ENCODE data around the gene CSRP3.
A peak's percentile ranks its signal among the peaks of the same experiment; 100 is the strongest.

CSRP3 gene

DNA sequence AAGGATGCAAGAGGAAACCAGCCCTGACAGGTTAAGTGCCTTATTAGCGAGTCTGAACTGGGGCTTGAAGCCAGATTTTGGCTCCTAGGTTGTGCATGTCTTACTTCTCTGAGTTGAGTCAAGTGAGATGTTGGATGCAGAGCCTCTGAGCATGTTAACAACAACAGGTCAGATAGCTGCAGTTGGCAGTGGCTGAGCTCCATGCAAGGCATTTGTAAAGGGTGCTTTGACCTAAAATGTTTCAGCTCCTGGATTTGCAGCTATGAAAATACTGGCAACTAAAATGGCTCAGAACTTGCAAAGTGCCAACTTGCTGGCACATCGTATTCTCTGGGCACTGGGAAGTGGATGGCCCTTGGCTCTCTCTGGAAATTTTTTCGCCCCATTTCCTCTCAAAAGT lies 16.4 kb upstream of the CSRP3 start:
- peaks cover 0 to 2% of the 10 kb centered on the region in 2 experiments for H3K36me3 ChIP-seq (ENCODE audit: control insufficient read depth in 1 of 2, insufficient read depth in 2 of 2, low read length in 2 of 2)
- peaks cover 3% of the 10 kb centered on the region for H3K9me3 ChIP-seq (ENCODE audit: insufficient read depth, low read depth, low read length)
- H4K91ac ChIP-seq (ENCODE audit: low read depth, low read length), result no peak overlapping the region
- no peak overlapping the region for H2BK12ac ChIP-seq (ENCODE audit: low read length)
- no peaks in the 10 kb centered on the region for H3K79me1 ChIP-seq (ENCODE audit: low read length)
- no peak overlapping the region for H3K14ac ChIP-seq (ENCODE audit: low read length)
- no peak for DNase-seq
- no peak overlapping the region for H2BK5ac ChIP-seq (ENCODE audit: low read depth, low read length, poor library complexity)
- no peak overlapping the region for H3K9ac ChIP-seq (ENCODE audit: low read length)
- H4K12ac ChIP-seq (ENCODE audit: low read depth, low read length), result no peak overlapping the region
- no peak overlapping the region for H3K27ac ChIP-seq (ENCODE audit: low read depth, low read length)
- H3K27me3 ChIP-seq (ENCODE audit: insufficient read depth, low read length), result no peaks in the 10 kb centered on the region
- H3K4me3 ChIP-seq (ENCODE audit: low read depth, low read length), result no peak overlapping the region
- H2AK5ac ChIP-seq (ENCODE audit: low read length), result no peak overlapping the region
- no peak overlapping the region for H3K23ac ChIP-seq (ENCODE audit: low read length)
- H2AFZ ChIP-seq (ENCODE audit: insufficient read depth, low read length, poor library complexity), result no peak overlapping the region
- peaks cover 0 to 5% of the 10 kb centered on the region in 2 experiments for H3K4me1 ChIP-seq (ENCODE audit: control insufficient read depth in 1 of 2, insufficient read depth in 2 of 2, low read length in 2 of 2)
- WGBS (ENCODE audit: extremely low coverage, insufficient coverage, insufficient read length), result no CpG with 5 or more reads among the region's 3 CpGs
- H3K79me2 ChIP-seq (ENCODE audit: control insufficient read depth, insufficient read depth, low read length, poor library complexity), result no peaks in the 10 kb centered on the region
- no peak overlapping the region for H3K18ac ChIP-seq (ENCODE audit: low read length)
- H2BK120ac ChIP-seq (ENCODE audit: insufficient read depth, low read length, poor library complexity), result no peak overlapping the region
- H4K8ac ChIP-seq (ENCODE audit: low read depth, low read length), result no peak overlapping the region
- H3K4me2 ChIP-seq (ENCODE audit: low read length), result no peak overlapping the region
- no peak overlapping the region for H3K4ac ChIP-seq (ENCODE audit: low read depth, low read length)

DNA sequence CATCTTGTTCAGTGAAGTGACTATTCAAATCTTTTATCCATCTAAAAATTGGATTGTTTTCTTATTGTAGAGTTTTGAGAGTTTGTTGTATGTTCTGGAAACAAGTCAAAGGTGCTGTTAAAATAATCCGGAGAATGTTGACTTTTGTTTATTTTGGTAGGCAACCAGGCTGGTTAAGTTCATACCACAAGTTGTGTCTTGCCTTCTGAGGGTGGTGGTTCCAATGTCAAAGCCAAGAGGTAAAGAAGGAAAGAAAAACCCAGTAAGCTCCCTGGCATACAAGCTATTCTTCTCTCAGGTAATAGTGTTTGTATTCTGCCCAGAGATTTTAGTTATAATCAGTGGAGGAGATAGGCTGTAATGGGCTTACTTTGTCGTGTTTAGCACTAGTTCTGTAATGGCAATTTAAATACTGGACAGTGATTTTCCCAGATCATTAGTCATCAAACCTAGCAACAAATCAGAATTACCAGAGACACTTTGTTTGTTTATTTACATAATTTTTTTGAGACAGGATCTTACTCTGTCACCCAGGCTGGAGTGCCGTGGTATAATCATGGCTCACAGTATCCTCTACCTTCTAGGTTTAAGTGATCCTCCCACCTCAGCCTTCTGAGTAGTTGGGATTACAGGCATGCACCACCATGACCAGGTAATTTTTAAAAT lies 15.1 kb upstream of the CSRP3 start:
- H2BK12ac ChIP-seq (ENCODE audit: low read length), result no peak overlapping the region
- WGBS (ENCODE audit: extremely low coverage, insufficient coverage, insufficient read length), result no CpG with 5 or more reads among the region's 3 CpGs
- H2AK5ac ChIP-seq (ENCODE audit: low read length), result no peak overlapping the region
- no peaks in the 10 kb centered on the region for H3K36me3 ChIP-seq (ENCODE audit: control insufficient read depth in 1 of 2, insufficient read depth in 2 of 2, low read length in 2 of 2)
- no peaks in the 10 kb centered on the region for H3K9me3 ChIP-seq (ENCODE audit: insufficient read depth, low read depth, low read length)
- H4K12ac ChIP-seq (ENCODE audit: low read depth, low read length), result no peak overlapping the region
- H3K4me1 ChIP-seq (ENCODE audit: control insufficient read depth in 1 of 2, insufficient read depth in 2 of 2, low read length in 2 of 2), result peaks cover 0 to 5% of the 10 kb centered on the region in 2 experiments
- peak in 1 of 2 donors; percentile 63 for DNase-seq
- H2AFZ ChIP-seq (ENCODE audit: insufficient read depth, low read length, poor library complexity), result no peak overlapping the region
- no peak overlapping the region for H3K4me3 ChIP-seq (ENCODE audit: low read depth, low read length)
- H4K91ac ChIP-seq (ENCODE audit: low read depth, low read length), result no peak overlapping the region
- H3K18ac ChIP-seq (ENCODE audit: low read length), result no peak overlapping the region
- H3K27me3 ChIP-seq (ENCODE audit: insufficient read depth, low read length), result no peaks in the 10 kb centered on the region
- H2BK120ac ChIP-seq (ENCODE audit: insufficient read depth, low read length, poor library complexity), result no peak overlapping the region
- no peak overlapping the region for H4K8ac ChIP-seq (ENCODE audit: low read depth, low read length)
- H3K4me2 ChIP-seq (ENCODE audit: low read length), result no peak overlapping the region
- no peak overlapping the region for H3K9ac ChIP-seq (ENCODE audit: low read length)
- no peak overlapping the region for H3K23ac ChIP-seq (ENCODE audit: low read length)
- no peak overlapping the region for H2BK5ac ChIP-seq (ENCODE audit: low read depth, low read length, poor library complexity)
- no peak overlapping the region for H3K4ac ChIP-seq (ENCODE audit: low read depth, low read length)
- H3K14ac ChIP-seq (ENCODE audit: low read length), result no peak overlapping the region
- H3K27ac ChIP-seq (ENCODE audit: low read depth, low read length), result no peak overlapping the region
- H3K79me2 ChIP-seq (ENCODE audit: control insufficient read depth, insufficient read depth, low read length, poor library complexity), result no peaks in the 10 kb centered on the region
- H3K79me1 ChIP-seq (ENCODE audit: low read length), result no peaks in the 10 kb centered on the region

DNA sequence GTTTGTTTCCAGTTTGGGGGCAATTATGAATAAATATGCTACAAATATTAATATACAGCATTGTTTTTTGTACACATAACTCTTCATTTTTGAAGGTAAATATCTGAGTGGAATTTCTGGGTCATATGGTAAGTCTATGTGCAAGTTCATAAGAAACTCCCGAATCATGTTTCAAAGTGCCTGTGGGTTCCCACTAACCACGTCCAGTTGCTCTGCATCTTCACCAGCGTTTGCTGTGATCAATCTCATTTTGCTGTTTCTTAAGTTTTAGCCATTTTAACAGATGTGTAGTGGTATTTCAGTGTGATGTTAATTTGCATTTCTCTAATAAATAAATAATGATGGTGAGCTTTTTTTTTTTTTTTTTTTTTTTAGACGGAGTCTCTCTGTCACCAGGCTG lies 14.2 kb upstream of the CSRP3 start:
- Histone ChIP-seq H3K14ac (ENCODE audit: low read length) (no peak overlapping the region), H3K23ac (ENCODE audit: low read length) (no peak overlapping the region), H3K36me3 (ENCODE audit: control insufficient read depth in 1 of 2, insufficient read depth in 2 of 2, low read length in 2 of 2) (no peaks in the 10 kb centered on the region), H3K79me1 (ENCODE audit: low read length) (no peaks in the 10 kb centered on the region), H3K4me2 (ENCODE audit: low read length) (no peak overlapping the region), H2BK120ac (ENCODE audit: insufficient read depth, low read length, poor library complexity) (no peak overlapping the region), H4K91ac (ENCODE audit: low read depth, low read length) (no peak overlapping the region), H2AFZ (ENCODE audit: insufficient read depth, low read length, poor library complexity) (no peak overlapping the region), H2AK5ac (ENCODE audit: low read length) (no peak overlapping the region), H4K8ac (ENCODE audit: low read depth, low read length) (no peak overlapping the region), H3K9ac (ENCODE audit: low read length) (no peak overlapping the region), H3K9me3 (ENCODE audit: insufficient read depth, low read depth, low read length) (no peaks in the 10 kb centered on the region), H2BK12ac (ENCODE audit: low read length) (no peak overlapping the region), H3K79me2 (ENCODE audit: control insufficient read depth, insufficient read depth, low read length, poor library complexity) (no peaks in the 10 kb centered on the region), H3K27ac (ENCODE audit: low read depth, low read length) (no peak overlapping the region), H3K4me3 (ENCODE audit: low read depth, low read length) (no peak overlapping the region), H2BK5ac (ENCODE audit: low read depth, low read length, poor library complexity) (no peak overlapping the region), H3K4me1 (ENCODE audit: control insufficient read depth in 1 of 2, insufficient read depth in 2 of 2, low read length in 2 of 2) (no peaks in the 10 kb centered on the region), H3K4ac (ENCODE audit: low read depth, low read length) (no peak overlapping the region), H4K12ac (ENCODE audit: low read depth, low read length) (no peak overlapping the region), H3K18ac (ENCODE audit: low read length) (no peak overlapping the region), H3K27me3 (ENCODE audit: insufficient read depth, low read length) (no peaks in the 10 kb centered on the region)
- no CpG with 5 or more reads among the region's 4 CpGs for WGBS (ENCODE audit: extremely low coverage, insufficient coverage, insufficient read length)
- no peak for DNase-seq

DNA sequence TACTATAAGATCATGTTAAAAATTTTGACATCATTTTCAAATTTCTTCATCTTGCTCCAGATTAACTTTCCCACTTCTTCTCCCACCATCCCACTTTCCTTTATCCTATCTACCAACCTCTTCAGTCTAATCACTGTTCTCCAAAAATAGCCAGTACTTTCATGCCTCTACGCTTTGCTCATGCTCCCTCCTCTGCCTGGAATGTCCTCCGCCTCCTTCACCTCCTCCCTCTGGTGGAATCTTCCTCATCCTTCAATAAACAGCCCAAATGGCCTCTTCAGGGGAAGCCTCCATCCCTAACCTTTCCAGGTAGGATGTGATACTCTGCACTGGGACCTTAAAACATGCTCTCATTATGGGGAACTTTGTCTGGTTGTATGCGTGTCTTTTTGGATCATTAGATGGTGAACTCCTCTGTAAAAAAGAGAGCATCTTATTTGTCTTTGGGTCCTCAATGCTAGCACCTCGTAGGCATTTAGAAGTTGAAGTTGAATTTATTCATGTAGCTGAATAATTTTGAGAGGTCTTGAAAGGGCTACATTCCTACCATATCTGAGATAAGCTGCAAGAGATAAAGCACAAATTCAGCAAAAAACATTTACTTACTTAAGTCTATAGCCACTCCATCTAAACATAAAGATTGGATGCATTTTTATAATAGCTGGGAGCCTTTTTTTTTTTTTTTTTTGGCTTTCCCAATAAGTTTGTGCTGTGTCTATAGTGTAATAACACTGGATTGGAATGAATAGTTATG lies 8.0 kb upstream of the CSRP3 start:
- Histone ChIP-seq H3K4me1 (ENCODE audit: control insufficient read depth in 1 of 2, insufficient read depth in 2 of 2, low read length in 2 of 2) (no peaks in the 10 kb centered on the region), H2BK12ac (ENCODE audit: low read length) (no peak overlapping the region), H4K8ac (ENCODE audit: low read depth, low read length) (no peak overlapping the region), H2BK120ac (ENCODE audit: insufficient read depth, low read length, poor library complexity) (no peak overlapping the region), H2AFZ (ENCODE audit: insufficient read depth, low read length, poor library complexity) (no peak overlapping the region), H2AK5ac (ENCODE audit: low read length) (no peak overlapping the region), H3K14ac (ENCODE audit: low read length) (no peak overlapping the region), H3K79me2 (ENCODE audit: control insufficient read depth, insufficient read depth, low read length, poor library complexity) (no peaks in the 10 kb centered on the region), H4K91ac (ENCODE audit: low read depth, low read length) (no peak overlapping the region), H2BK5ac (ENCODE audit: low read depth, low read length, poor library complexity) (no peak overlapping the region), H3K23ac (ENCODE audit: low read length) (no peak overlapping the region), H4K12ac (ENCODE audit: low read depth, low read length) (no peak overlapping the region), H3K4ac (ENCODE audit: low read depth, low read length) (no peak overlapping the region), H3K27me3 (ENCODE audit: insufficient read depth, low read length) (no peaks in the 10 kb centered on the region), H3K18ac (ENCODE audit: low read length) (no peak overlapping the region), H3K9me3 (ENCODE audit: insufficient read depth, low read depth, low read length) (no peaks in the 10 kb centered on the region), H3K4me2 (ENCODE audit: low read length) (no peak overlapping the region), H3K79me1 (ENCODE audit: low read length) (no peaks in the 10 kb centered on the region), H3K9ac (ENCODE audit: low read length) (no peak overlapping the region), H3K27ac (ENCODE audit: low read depth, low read length) (no peak overlapping the region), H3K36me3 (ENCODE audit: control insufficient read depth in 1 of 2, insufficient read depth in 2 of 2, low read length in 2 of 2) (no peaks in the 10 kb centered on the region), H3K4me3 (ENCODE audit: low read depth, low read length) (no peak overlapping the region)
- peak in 1 of 2 donors; percentile 24 for DNase-seq
- no CpG with 5 or more reads among the region's 4 CpGs for WGBS (ENCODE audit: extremely low coverage, insufficient coverage, insufficient read length)

All from trophoblast cell (in vitro differentiated cells and primary cell).